GM12878 (cell line): Measurements from ENCODE around the gene RSPH1. TPM values are rescaled to one million over a fixed set of nuclear protein-coding genes. Genes with fewer than 3 reads are reported as not detected.

Experiments used
- ASH2L ChIP-seq: fragments of 300-600, 200-600 bp; sonication (generic); IDR thresholded peaks from 2 replicates; pipeline ENCODE4 v1.6.1; 2017; ENCODE audit warnings: low read depth, mild to moderate bottlenecking, borderline replicate concordance
- BCL11A ChIP-seq: IDR thresholded peaks from 2 replicates; pipeline ENCODE4 v1.6.1; 2011; ENCODE audit warnings: low read depth, low read length
- BMI1 ChIP-seq: fragments of 450-650 bp; IDR thresholded peaks from 2 replicates; pipeline ENCODE4 v1.6.1; 2016; ENCODE audit warnings: mild to moderate bottlenecking, moderate library complexity, borderline replicate concordance
- CEBPB ChIP-seq, 2 experiments: fragments of 150-350 bp in 1 of 2; IDR thresholded peaks; 2 replicates each; pipeline ENCODE4 v1.6.1; 2012 to 2014; ENCODE audit warnings: low read depth in 2 of 2, low read length in 2 of 2, borderline replicate concordance in 1 of 2, inconsistent platforms in 1 of 2
- GABPA ChIP-seq: IDR thresholded peaks from 2 replicates; pipeline ENCODE4 v1.6.1; 2014; ENCODE audit warnings: antibody characterized with exemption, low read depth, mild to moderate bottlenecking, inconsistent platforms
- GATAD2B ChIP-seq: fragments of 450-650 bp; conservative IDR thresholded peaks from 2 replicates; pipeline ENCODE4 v1.6.1; 2017; ENCODE audit warnings: low read depth, mild to moderate bottlenecking, moderate library complexity
- HDAC6 ChIP-seq: fragments of 200-600 bp; sonication (generic); IDR thresholded peaks from one replicate; pipeline ENCODE4 v1.8.0; 2017; ENCODE audit warnings: antibody characterized with exemption; ENCODE audit not compliant: unreplicated experiment
- HDGF ChIP-seq: fragments of 450-650 bp; IDR thresholded peaks from 2 replicates; pipeline ENCODE4 v1.6.1; 2016; ENCODE audit warnings: antibody characterized with exemption
- JUNB ChIP-seq: IDR thresholded peaks from 2 replicates; pipeline ENCODE4 v1.6.1; 2016; ENCODE audit warnings: antibody characterized with exemption, mild to moderate bottlenecking
- MEF2A ChIP-seq: IDR thresholded peaks from 2 replicates; pipeline ENCODE4 v1.6.1; 2011; ENCODE audit warnings: low read depth, mild to moderate bottlenecking, low read length, moderate library complexity; ENCODE audit not compliant: insufficient read depth
- MTA3 ChIP-seq: IDR thresholded peaks from 2 replicates; pipeline ENCODE4 v1.6.1; 2012; ENCODE audit warnings: low read length, inconsistent platforms, borderline replicate concordance
- NRF1 ChIP-seq: conservative IDR thresholded peaks from 2 replicates; pipeline ENCODE4 v1.6.1; 2011; ENCODE audit warnings: mild to moderate bottlenecking, low read depth, low read length, improper control_type of control experiment
- PAX5 ChIP-seq: IDR thresholded peaks from 2 replicates; pipeline ENCODE4 v1.6.1; 2011; ENCODE audit warnings: low read depth, low read length, borderline replicate concordance
- SMC3 ChIP-seq: IDR thresholded peaks from 2 replicates; pipeline ENCODE4 v1.6.1; 2011; ENCODE audit warnings: low read length, improper control_type of control experiment, borderline replicate concordance
- WRNIP1 ChIP-seq: IDR thresholded peaks from 2 replicates; pipeline ENCODE4 v1.6.1; 2011; ENCODE audit warnings: low read depth, low read length, improper control_type of control experiment, borderline replicate concordance
- YBX1 ChIP-seq: fragments of 450-650 bp; IDR thresholded peaks from 2 replicates; pipeline ENCODE4 v1.6.1; 2016; ENCODE audit warnings: antibody characterized with exemption
- ZNF207 ChIP-seq: fragments of 450-650 bp; IDR thresholded peaks from 2 replicates; pipeline ENCODE4 v1.6.1; 2014; ENCODE audit warnings: antibody characterized with exemption, mild to moderate bottlenecking, borderline replicate concordance
- ZNF384 ChIP-seq: IDR thresholded peaks from 2 replicates; pipeline ENCODE4 v1.6.1; 2012; ENCODE audit warnings: low read depth, mild to moderate bottlenecking, low read length, improper control_type of control experiment, borderline replicate concordance
- polyA plus RNA-seq, 11 experiments: library from polyadenylated mRNA; depleted of rRNA in 4 of 11; unstranded in 6 of 11; stranded (reverse) in 5 of 11; fragments of >200 nt; fragmentation: Nextera tagmentation in 4 of 11; fragmentation: Illumina TruSeq in 1 of 11; extraction: Ambion mirVana in 4 of 11; extraction: Trizol in 1 of 11; gene quantifications; 1 replicate in 1 of 11; 2 replicates in 10 of 11; pipeline versions ENCODE4 v1.2.1 to v1.2.3, GENCODE V29; 2011 to 2016; ENCODE audit warnings: inconsistent platforms in 2 of 11, missing spikeins in 2 of 11, low read depth in 1 of 11
- total RNA-seq, 4 experiments: library from RNA; depleted of rRNA in 3 of 4; stranded (reverse); fragments of >200 nt in 3 of 4; fragmentation: Illumina TruSeq in 1 of 4; extraction: Trizol in 1 of 4; gene quantifications; 2 replicates each; pipeline versions ENCODE4 v1.2.1 to v1.2.3, GENCODE V29; 2013 to 2021
- TF ChIP-seq, protein P1 (sequence below): IDR thresholded peaks from 2 replicates; pipeline ENCODE4 v1.6.1; 2011; ENCODE audit warnings: low read depth, low read length, improper control_type of control experiment, borderline replicate concordance
- TF ChIP-seq, protein P2 (sequence below): fragments of 150-350 bp; IDR thresholded peaks from 2 replicates; pipeline ENCODE4 v1.6.1; 2016; ENCODE audit warnings: low read depth, low read length
- TF ChIP-seq, protein P3 (sequence below): fragments of 450-650 bp; conservative IDR thresholded peaks from 2 replicates; pipeline ENCODE4 v1.6.1; 2017; ENCODE audit warnings: mild to moderate bottlenecking, moderate library complexity
- TF ChIP-seq, protein P4 (sequence below): fragments of 450-650 bp; IDR thresholded peaks from 2 replicates; pipeline ENCODE4 v1.6.1; 2017; ENCODE audit warnings: low read depth, mild to moderate bottlenecking, moderate library complexity
- TF ChIP-seq, protein P5 (sequence below): IDR thresholded peaks from 2 replicates; pipeline ENCODE4 v1.6.1; 2011; ENCODE audit warnings: low read depth, mild to moderate bottlenecking, low read length, moderate library complexity, borderline replicate concordance; ENCODE audit errors: extremely low read depth

Gene RSPH1
- total and polyA plus RNA-seq, 10 of the 15 experiments (the other 5 are each of a cell fraction or from before 2014, with no cell fraction given) = 0.11 to 1.4 (median 0.38) TPM

DNA sequence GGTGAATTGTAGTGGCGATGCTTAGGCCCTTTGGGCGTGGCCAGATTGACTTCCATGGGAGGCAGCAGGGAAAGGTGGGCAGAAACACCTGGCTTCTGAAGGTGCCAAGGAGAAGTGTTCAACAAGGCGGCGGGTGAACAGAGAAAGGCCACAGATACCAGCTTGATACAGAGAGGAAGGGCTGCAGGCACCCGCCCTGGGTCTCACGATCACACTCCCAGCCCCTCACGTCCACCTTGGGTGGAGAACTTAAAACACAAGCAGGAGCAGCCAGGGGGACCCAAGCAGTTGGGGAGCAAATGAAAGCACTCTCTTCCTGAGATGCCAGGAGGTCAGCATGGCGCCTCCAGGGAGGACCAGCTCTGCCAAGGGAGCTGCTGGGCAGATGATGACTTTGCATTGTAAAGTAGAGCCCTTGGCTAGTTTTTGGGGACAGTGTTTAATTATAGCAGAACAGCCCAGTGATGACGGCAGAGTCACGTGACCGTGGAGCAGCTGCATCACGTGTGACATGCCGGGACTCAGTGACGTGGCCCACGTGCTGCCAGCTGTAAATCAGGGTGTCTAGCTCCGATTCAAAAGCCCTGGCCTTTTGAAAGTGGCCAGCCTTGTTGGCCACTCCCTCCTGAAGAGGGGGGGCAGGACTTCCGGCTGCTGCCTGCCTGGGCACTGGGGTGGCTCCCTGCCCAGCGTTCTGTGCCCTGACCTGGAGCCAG, 36.6 kb upstream of the RSPH1 start (continued):
- TF ChIP-seq PAX5 (peak; percentile 40; the same call in 1 of the 2 replicates), HDAC6 (no peak), BMI1 (no peak), CEBPB (IDR thresholded peaks at IDR 0.05; ENCODE audit: borderline replicate concordance in 1 of 2, low read depth in 2 of 2, low read length in 2 of 2) (no peak), NRF1 (no peak), ASH2L (no peak), MTA3 (no peak), GATAD2B (no peak), SMC3 (no peak), ZNF384 (no peak), JUNB (no peak), WRNIP1 (no peak), HDGF (no peak), YBX1 (no peak), MEF2A (no peak), BCL11A (no peak), ZNF207 (no peak), GABPA (no peak)
- TF ChIP-seq, protein P1, sequence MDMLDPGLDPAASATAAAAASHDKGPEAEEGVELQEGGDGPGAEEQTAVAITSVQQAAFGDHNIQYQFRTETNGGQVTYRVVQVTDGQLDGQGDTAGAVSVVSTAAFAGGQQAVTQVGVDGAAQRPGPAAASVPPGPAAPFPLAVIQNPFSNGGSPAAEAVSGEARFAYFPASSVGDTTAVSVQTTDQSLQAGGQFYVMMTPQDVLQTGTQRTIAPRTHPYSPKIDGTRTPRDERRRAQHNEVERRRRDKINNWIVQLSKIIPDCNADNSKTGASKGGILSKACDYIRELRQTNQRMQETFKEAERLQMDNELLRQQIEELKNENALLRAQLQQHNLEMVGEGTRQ = peak; percentile 82
- TF ChIP-seq, protein P2, sequence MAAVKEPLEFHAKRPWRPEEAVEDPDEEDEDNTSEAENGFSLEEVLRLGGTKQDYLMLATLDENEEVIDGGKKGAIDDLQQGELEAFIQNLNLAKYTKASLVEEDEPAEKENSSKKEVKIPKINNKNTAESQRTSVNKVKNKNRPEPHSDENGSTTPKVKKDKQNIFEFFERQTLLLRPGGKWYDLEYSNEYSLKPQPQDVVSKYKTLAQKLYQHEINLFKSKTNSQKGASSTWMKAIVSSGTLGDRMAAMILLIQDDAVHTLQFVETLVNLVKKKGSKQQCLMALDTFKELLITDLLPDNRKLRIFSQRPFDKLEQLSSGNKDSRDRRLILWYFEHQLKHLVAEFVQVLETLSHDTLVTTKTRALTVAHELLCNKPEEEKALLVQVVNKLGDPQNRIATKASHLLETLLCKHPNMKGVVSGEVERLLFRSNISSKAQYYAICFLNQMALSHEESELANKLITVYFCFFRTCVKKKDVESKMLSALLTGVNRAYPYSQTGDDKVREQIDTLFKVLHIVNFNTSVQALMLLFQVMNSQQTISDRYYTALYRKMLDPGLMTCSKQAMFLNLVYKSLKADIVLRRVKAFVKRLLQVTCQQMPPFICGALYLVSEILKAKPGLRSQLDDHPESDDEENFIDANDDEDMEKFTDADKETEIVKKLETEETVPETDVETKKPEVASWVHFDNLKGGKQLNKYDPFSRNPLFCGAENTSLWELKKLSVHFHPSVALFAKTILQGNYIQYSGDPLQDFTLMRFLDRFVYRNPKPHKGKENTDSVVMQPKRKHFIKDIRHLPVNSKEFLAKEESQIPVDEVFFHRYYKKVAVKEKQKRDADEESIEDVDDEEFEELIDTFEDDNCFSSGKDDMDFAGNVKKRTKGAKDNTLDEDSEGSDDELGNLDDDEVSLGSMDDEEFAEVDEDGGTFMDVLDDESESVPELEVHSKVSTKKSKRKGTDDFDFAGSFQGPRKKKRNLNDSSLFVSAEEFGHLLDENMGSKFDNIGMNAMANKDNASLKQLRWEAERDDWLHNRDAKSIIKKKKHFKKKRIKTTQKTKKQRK = no peak
- TF ChIP-seq, protein P3, sequence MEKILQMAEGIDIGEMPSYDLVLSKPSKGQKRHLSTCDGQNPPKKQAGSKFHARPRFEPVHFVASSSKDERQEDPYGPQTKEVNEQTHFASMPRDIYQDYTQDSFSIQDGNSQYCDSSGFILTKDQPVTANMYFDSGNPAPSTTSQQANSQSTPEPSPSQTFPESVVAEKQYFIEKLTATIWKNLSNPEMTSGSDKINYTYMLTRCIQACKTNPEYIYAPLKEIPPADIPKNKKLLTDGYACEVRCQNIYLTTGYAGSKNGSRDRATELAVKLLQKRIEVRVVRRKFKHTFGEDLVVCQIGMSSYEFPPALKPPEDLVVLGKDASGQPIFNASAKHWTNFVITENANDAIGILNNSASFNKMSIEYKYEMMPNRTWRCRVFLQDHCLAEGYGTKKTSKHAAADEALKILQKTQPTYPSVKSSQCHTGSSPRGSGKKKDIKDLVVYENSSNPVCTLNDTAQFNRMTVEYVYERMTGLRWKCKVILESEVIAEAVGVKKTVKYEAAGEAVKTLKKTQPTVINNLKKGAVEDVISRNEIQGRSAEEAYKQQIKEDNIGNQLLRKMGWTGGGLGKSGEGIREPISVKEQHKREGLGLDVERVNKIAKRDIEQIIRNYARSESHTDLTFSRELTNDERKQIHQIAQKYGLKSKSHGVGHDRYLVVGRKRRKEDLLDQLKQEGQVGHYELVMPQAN = peak; percentile 73; the same call in 1 of the 2 replicates
- TF ChIP-seq, protein P4, sequence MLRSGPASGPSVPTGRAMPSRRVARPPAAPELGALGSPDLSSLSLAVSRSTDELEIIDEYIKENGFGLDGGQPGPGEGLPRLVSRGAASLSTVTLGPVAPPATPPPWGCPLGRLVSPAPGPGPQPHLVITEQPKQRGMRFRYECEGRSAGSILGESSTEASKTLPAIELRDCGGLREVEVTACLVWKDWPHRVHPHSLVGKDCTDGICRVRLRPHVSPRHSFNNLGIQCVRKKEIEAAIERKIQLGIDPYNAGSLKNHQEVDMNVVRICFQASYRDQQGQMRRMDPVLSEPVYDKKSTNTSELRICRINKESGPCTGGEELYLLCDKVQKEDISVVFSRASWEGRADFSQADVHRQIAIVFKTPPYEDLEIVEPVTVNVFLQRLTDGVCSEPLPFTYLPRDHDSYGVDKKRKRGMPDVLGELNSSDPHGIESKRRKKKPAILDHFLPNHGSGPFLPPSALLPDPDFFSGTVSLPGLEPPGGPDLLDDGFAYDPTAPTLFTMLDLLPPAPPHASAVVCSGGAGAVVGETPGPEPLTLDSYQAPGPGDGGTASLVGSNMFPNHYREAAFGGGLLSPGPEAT = no peak
- TF ChIP-seq, protein P5, sequence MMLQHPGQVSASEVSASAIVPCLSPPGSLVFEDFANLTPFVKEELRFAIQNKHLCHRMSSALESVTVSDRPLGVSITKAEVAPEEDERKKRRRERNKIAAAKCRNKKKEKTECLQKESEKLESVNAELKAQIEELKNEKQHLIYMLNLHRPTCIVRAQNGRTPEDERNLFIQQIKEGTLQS = no peak
